ENCODE data around the gene FADS1.

DNA sequence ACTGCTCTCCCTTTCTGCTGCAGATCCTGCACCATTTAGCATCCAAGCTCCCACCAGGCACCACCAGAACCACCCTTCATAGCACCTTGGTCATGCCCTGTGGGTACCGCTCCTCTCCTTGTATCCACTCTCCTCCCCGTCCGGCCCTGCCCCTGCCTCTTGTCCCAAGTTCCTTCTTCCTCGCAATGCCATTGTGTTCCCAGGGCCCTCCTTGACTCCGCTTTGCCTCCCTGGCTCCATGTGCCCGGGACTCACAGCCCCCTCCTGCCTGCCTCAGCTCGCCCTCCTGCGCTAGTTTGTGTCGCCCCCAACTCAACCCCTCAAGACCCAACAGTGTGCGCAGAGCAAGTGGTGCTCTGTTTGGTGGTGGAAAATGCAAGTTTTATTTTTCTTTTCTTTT is 22.1 kb upstream of the FADS1 start:
- TF ChIP-seq, protein P1, sequence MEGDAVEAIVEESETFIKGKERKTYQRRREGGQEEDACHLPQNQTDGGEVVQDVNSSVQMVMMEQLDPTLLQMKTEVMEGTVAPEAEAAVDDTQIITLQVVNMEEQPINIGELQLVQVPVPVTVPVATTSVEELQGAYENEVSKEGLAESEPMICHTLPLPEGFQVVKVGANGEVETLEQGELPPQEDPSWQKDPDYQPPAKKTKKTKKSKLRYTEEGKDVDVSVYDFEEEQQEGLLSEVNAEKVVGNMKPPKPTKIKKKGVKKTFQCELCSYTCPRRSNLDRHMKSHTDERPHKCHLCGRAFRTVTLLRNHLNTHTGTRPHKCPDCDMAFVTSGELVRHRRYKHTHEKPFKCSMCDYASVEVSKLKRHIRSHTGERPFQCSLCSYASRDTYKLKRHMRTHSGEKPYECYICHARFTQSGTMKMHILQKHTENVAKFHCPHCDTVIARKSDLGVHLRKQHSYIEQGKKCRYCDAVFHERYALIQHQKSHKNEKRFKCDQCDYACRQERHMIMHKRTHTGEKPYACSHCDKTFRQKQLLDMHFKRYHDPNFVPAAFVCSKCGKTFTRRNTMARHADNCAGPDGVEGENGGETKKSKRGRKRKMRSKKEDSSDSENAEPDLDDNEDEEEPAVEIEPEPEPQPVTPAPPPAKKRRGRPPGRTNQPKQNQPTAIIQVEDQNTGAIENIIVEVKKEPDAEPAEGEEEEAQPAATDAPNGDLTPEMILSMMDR (IDR thresholded peaks at IDR 0.05), result no peak
- TF ChIP-seq POLR2A (IDR thresholded peaks at IDR 0.05), result no peak

Measured in esophagus squamous epithelium (tissue), 4 donors.